GM12875 (cell line): ENCODE results near the gene NTHL1.

ENCODE experiments used
- H3K4me3 ChIP-seq: one replicate; pipeline ENCODE4 v1.5.1; 2011; ENCODE audit warnings: low read depth, low read length, control low read depth
- CTCF ChIP-seq: IDR thresholded peaks from 2 replicates; pipeline ENCODE4 v1.5.1; 2011; ENCODE audit warnings: low read depth, mild to moderate bottlenecking, control low read depth, inconsistent platforms, low read length, moderate library complexity, borderline replicate concordance; ENCODE audit not compliant: insufficient read depth

Gene NTHL1

GRCh38 chr16:2047330-2048115 is at the start of gene NTHL1, which contains the start of gene TSC2:
Gene NTHL1 (minus strand): TSS chr16:2047834. CDS start chr16:2047823, 11 bp downstream.
Gene TSC2 (plus strand): TSS chr16:2047985. CDS start chr16:2048616, 631 bp downstream.
- no peak for TF ChIP-seq CTCF
- H3K4me3 ChIP-seq: peak within 1 kb of the TSS; percentile 87

- H3K4me3 ChIP-seq: no peak overlapping the region
- TF ChIP-seq CTCF: no peak
Observed at GRCh38 chr16:2096853-2097595, 49.4 kb upstream of the NTHL1 start.

- TF ChIP-seq CTCF: no peak
- H3K4me3 ChIP-seq: no peak overlapping the region
Observed at GRCh38 chr16:2095918-2096582, 48.4 kb upstream of the NTHL1 start.

GRCh38 chr16:2095315-2095853 is 47.8 kb upstream of the NTHL1 start:
- H3K4me3 ChIP-seq: no peak overlapping the region
- TF ChIP-seq CTCF: no peak

GRCh38 chr16:2093793-2094192 is 46.2 kb upstream of the NTHL1 start:
- no peak overlapping the region for H3K4me3 ChIP-seq
- no peak for TF ChIP-seq CTCF

GRCh38 chr16:2092866-2093265 is 45.2 kb upstream of the NTHL1 start:
- TF ChIP-seq CTCF: no peak
- H3K4me3 ChIP-seq: no peak overlapping the region
